HPDE6-E6E7 (cell line): ENCODE data around the gene OPHN1.

ENCODE experiments used
- DNase-seq: peaks from one replicate; pipeline ENCODE4 v3.0.0; 2011; ENCODE audit warnings: missing footprints; ENCODE audit errors: extremely low spot score

Gene OPHN1

GRCh38 chrX:68061206-68061535 lies 372.1 kb downstream of the OPHN1 start:
- DNase-seq = no peak

GRCh38 chrX:68060506-68061205 lies 372.6 kb downstream of the OPHN1 start:
- no peak for DNase-seq

- no peak for DNase-seq
These were observed 373.8 kb downstream of the OPHN1 start for GRCh38 chrX:68059469-68059868.

- DNase-seq = no peak
These were observed 383.8 kb downstream of the OPHN1 start for GRCh38 chrX:68049466-68049865.

GRCh38 chrX:68048774-68049173 lies 384.5 kb downstream of the OPHN1 start:
- DNase-seq = no peak

- DNase-seq = no peak
These were observed 388.2 kb downstream of the OPHN1 start for GRCh38 chrX:68045008-68045577.

GRCh38 chrX:68043713-68044438 lies 389.4 kb downstream of the OPHN1 start:
- DNase-seq = no peak

GRCh38 chrX:68041110-68041509 lies 392.2 kb downstream of the OPHN1 start:
- no peak for DNase-seq

GRCh38 chrX:68018248-68019203 lies 414.8 kb downstream of the OPHN1 start:
- DNase-seq = no peak

- DNase-seq = no peak
These were observed 434.8 kb downstream of the OPHN1 start for GRCh38 chrX:67998540-67998939.
